Cardiac muscle cell (in vitro differentiated cells and primary cell): ENCODE measurements around the gene PRKACB. TPM values are rescaled to one million over a fixed set of nuclear protein-coding genes. Genes with fewer than 3 reads are reported as not detected.
A peak's percentile ranks its signal among the peaks of the same experiment; 100 is the strongest.

Experiments used
- DNase-seq, 2 donors: peaks; one replicate each; pipeline versions ENCODE4 v3.0.0 to v3.0.0-alpha.2; 2010 to 2017; ENCODE audit warnings: low read depth in 1 of 2, low spot score in 1 of 2
- H3K27ac ChIP-seq: fragments of 200-600 bp; sonication (generic); 2 replicates; pipeline ENCODE4 v1.5.1; 2016
- H3K27me3 ChIP-seq: fragments of 200-600 bp; sonication (generic); 2 replicates; pipeline ENCODE4 v1.6.0; 2016; ENCODE audit warnings: control low read depth
- H3K36me3 ChIP-seq: fragments of 200-600 bp; sonication (generic); 2 replicates; pipeline ENCODE4 v1.5.1; 2016; ENCODE audit warnings: control low read depth
- H3K4me1 ChIP-seq: fragments of 200-600 bp; sonication (generic); 2 replicates; pipeline ENCODE4 v1.8.1; 2017; ENCODE audit warnings: low read depth, mild to moderate bottlenecking, mixed run types
- H3K4me3 ChIP-seq: fragments of 200-600 bp; sonication (generic); 2 replicates; pipeline ENCODE4 v1.5.1; 2016; ENCODE audit warnings: mild to moderate bottlenecking
- H3K9me3 ChIP-seq: fragments of 200-600 bp; sonication (generic); 2 replicates; pipeline ENCODE4 v1.5.1; 2017; ENCODE audit warnings: low read depth, mild to moderate bottlenecking, control low read depth
- polyA plus RNA-seq: library from polyadenylated mRNA; unstranded; fragments of >200 nt; fragmentation: Nextera tagmentation; extraction: Ambion mirVana; gene quantifications from 2 replicates; pipeline ENCODE4 v1.2.1, GENCODE V29; 2016
- total RNA-seq: library from RNA; depleted of rRNA; stranded (reverse); fragments of >200 nt; gene quantifications from 2 replicates; pipeline ENCODE4 v1.2.3, GENCODE V29; 2016
- TF ChIP-seq, protein P1 (sequence below): IDR thresholded peaks from 2 replicates; pipeline ENCODE4 v1.5.1; 2012; ENCODE audit warnings: low read depth, mild to moderate bottlenecking, low read length

PRKACB gene
- total and polyA plus RNA-seq, 2 experiments from 2014 or later: 21.2 to 27.1 TPM

DNA sequence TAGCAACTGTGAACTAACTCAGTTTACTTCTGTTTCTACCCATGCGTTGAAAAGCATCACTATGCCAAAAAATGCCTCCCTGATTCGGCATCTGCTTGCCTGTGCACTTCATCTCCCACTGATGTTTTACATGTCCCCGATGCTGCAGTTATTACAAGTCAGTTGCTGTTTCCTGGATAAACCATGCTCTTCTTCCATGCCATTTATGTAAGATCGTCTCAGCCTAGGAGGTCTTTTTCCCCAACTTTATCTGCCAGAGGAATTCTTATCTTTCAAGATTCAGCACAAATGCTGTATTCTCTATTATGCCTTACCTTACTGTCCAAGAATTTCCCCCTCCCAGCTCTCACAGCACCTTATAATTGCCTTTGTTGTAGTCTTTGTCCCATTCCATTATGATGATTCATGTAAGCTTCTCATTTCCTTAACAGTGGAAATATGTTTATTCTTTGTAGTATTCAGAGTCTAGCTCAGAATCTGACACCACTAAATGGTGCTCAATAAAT, 30.0 kb downstream of the PRKACB start:
- Histone ChIP-seq H3K36me3 (no peaks in the 10 kb centered on the region), H3K4me3 (no peak overlapping the region), H3K27me3 (no peaks in the 10 kb centered on the region), H3K4me1 (peaks cover 3% of the 10 kb centered on the region), H3K27ac (no peak overlapping the region), H3K9me3 (no peaks in the 10 kb centered on the region)
- TF ChIP-seq, protein P1, sequence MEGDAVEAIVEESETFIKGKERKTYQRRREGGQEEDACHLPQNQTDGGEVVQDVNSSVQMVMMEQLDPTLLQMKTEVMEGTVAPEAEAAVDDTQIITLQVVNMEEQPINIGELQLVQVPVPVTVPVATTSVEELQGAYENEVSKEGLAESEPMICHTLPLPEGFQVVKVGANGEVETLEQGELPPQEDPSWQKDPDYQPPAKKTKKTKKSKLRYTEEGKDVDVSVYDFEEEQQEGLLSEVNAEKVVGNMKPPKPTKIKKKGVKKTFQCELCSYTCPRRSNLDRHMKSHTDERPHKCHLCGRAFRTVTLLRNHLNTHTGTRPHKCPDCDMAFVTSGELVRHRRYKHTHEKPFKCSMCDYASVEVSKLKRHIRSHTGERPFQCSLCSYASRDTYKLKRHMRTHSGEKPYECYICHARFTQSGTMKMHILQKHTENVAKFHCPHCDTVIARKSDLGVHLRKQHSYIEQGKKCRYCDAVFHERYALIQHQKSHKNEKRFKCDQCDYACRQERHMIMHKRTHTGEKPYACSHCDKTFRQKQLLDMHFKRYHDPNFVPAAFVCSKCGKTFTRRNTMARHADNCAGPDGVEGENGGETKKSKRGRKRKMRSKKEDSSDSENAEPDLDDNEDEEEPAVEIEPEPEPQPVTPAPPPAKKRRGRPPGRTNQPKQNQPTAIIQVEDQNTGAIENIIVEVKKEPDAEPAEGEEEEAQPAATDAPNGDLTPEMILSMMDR: no peak
- DNase-seq: peak in 1 of 2 donors; percentile 49

DNA sequence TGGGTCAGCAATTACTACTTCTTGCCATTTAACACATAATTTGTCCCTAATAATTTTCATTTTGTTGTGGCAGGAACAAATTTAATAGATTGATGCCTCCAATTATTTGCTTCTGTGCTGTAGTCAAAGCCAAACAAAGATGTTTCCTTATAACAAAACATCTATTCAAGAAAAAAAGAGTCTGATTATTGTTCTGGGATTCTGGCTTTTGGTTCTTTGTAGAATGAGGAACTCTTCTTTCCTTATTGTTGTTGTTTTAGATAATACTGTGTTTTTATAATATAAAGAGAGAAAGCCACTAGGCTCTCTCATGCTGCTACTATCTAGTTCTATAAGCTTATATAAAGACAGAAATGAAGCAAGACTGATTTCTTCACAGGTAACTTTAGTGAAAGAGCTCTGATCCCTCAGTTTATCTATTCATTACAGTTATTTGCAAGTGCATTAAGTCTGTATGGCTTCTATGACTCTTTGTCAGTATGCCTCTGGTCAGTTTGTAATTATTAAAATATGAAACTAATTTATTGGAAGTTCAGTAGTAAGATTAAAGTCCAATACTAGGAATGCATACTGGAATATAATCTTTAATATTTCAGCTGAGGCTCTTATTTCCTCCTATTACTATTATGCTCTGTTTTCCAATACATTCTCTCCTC, 37.4 kb downstream of the PRKACB start:
- no peaks in the 10 kb centered on the region for H3K27me3 ChIP-seq
- peaks cover 4% of the 10 kb centered on the region for H3K36me3 ChIP-seq
- H3K9me3 ChIP-seq: no peaks in the 10 kb centered on the region
- DNase-seq: no peak
- TF ChIP-seq, protein P1: no peak
- no peak overlapping the region for H3K27ac ChIP-seq
- H3K4me3 ChIP-seq: no peak overlapping the region
- no peaks in the 10 kb centered on the region for H3K4me1 ChIP-seq

DNA sequence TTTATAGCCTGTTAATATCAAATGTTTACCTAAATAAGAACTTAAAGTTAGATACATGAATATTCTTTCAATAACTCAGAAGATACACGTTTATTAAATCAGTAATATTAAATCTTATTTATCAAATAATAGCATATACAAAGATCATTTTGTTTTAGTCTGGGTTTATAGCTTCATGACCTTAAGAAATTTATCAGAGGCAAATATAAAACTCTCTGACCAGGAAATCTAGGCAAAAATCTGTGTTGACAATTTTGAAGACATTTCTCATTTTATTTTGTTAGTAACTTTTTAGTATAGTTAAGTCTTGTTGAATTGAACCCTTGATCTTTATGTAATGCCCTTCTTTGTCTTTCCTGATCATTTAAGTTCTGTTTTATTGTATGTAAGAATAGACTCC, 46.4 kb downstream of the PRKACB start:
- no peaks in the 10 kb centered on the region for H3K9me3 ChIP-seq
- H3K4me3 ChIP-seq: no peak overlapping the region
- H3K27me3 ChIP-seq: no peaks in the 10 kb centered on the region
- no peak overlapping the region for H3K27ac ChIP-seq
- no peaks in the 10 kb centered on the region for H3K4me1 ChIP-seq
- DNase-seq: no peak
- TF ChIP-seq, protein P1: no peak
- no peaks in the 10 kb centered on the region for H3K36me3 ChIP-seq

DNA sequence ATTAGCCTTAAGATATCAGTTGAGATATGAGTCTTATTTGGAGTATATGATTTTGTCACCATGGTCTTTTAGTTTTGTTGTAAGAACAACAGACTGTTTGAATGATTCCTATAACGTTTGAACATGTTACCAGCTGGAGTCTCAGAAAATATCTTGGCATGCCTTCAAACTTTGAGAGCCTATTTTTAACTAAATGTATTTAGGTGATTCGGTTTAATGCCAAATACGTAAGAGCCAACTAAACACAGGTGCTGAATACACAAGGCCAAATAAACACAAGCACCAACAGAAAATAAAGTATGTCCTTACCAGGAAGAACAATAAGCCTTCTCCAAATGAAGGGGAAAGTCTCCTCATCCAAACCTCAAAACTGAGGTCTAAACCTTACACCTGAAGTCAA, 48.6 kb downstream of the PRKACB start:
- no peaks in the 10 kb centered on the region for H3K27me3 ChIP-seq
- H3K9me3 ChIP-seq: no peaks in the 10 kb centered on the region
- DNase-seq: no peak
- TF ChIP-seq, protein P1: no peak
- H3K4me1 ChIP-seq: no peaks in the 10 kb centered on the region
- no peak overlapping the region for H3K4me3 ChIP-seq
- no peak overlapping the region for H3K27ac ChIP-seq
- H3K36me3 ChIP-seq: no peaks in the 10 kb centered on the region

DNA sequence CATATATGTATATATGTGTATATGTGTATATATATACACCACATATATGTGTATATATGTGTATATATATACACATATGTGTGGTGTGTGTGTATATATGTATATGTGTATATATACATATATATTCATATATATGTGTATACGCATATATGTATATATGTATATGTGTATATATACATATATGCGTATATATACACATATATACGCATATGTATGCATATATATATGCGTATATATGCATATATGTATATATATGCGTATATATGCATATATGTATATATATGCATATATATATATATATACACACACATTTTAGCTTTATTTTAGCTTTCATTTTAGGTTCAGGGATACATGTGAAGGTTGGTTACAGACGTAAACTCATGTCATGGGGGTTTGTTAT, 54.8 kb downstream of the PRKACB start:
- Histone ChIP-seq H3K27ac (no peak overlapping the region), H3K9me3 (no peaks in the 10 kb centered on the region), H3K4me3 (no peak overlapping the region), H3K27me3 (no peaks in the 10 kb centered on the region), H3K36me3 (peaks cover 15% of the 10 kb centered on the region), H3K4me1 (no peaks in the 10 kb centered on the region)
- no peak for DNase-seq
- TF ChIP-seq, protein P1: no peak
